Activated T-helper 17 cell treated with anti-CD3 and anti-CD28 coated beads, Interleukin-2, amount 50 U/mL, for 72 hours (primary cell): ENCODE data around the gene SPDEF. TPM values are rescaled to one million over a fixed set of nuclear protein-coding genes. Genes with fewer than 3 reads are reported as not detected.

Source experiments
- ATAC-seq: fragments of 150-1000 bp; cut with Tn5 transposase; replicated peaks from 2 replicates; pipeline ENCODE4 v1.10.0; 2021; ENCODE audit warnings: mild to moderate bottlenecking, moderate library complexity
- H3K27ac Mint-ChIP-seq: one replicate; pipeline ENCODE4 v1.8.0; 2022; ENCODE audit warnings: mixed read lengths
- H3K27me3 Mint-ChIP-seq: one replicate; pipeline ENCODE4 v1.8.0; 2022; ENCODE audit warnings: mixed read lengths
- H3K36me3 Mint-ChIP-seq: one replicate; pipeline ENCODE4 v1.8.0; 2022; ENCODE audit warnings: low read depth, mild to moderate bottlenecking, mixed read lengths
- H3K4me1 Mint-ChIP-seq: one replicate; pipeline ENCODE4 v1.8.0; 2022; ENCODE audit warnings: mixed read lengths
- H3K4me3 Mint-ChIP-seq: one replicate; pipeline ENCODE4 v1.8.0; 2022; ENCODE audit warnings: mild to moderate bottlenecking, mixed read lengths
- H3K9me3 Mint-ChIP-seq: one replicate; pipeline ENCODE4 v1.8.0; 2022; ENCODE audit warnings: mixed read lengths
- total RNA-seq, 2 donors: library from RNA; stranded (reverse); gene quantifications; one replicate each; pipeline ENCODE4 v1.2.3, GENCODE V29; 2022

The SPDEF gene
- total RNA-seq, 2 donors from 2014 or later = 0.26 TPM; not detected in 1

DNA sequence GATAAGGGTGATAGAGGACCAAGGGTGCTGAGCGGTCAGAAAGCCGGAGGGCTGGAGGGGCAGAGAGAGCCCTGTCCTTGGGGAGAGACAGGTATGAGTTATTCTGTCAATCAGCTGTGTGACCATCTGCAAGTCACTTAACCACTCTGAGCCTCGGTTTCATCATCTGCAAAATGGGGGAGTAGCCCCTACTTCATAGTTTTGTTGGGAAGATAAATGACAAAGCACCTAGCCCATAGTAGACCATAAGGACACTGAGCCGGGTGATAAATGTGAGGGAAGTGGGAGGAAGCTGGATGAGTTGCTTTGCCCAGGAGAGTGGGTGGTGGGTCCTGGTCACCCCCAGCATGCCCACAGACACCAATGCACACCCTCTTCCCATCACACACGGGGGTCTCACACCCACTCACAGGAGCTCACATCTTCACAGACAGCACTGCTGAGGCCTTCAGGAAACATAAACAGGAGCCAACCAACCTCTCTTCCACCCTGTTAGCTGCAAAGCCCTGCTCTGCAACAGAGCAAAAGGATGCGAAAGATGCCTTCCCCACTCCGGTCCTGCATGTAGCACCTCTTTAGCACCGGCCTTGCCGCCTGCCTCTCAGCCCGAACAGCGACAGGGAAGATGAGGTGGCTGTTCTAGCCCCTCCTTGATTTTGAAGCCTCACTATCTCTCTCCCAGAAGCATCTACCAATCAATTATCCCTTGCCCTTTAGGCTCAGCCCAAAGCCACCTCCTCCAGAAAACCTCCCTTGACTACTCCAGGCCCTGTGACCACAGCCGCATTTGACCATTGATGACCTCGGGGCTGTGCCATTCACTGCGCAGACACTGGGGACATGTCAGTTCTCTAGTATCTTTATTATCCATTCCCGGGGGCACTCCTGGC, 18.9 kb downstream of the SPDEF start:
- Mint-ChIP-seq H3K27ac (no peak overlapping the region), H3K4me1 (no peaks in the 10 kb centered on the region), H3K27me3 (no peaks in the 10 kb centered on the region), H3K36me3 (no peaks in the 10 kb centered on the region), H3K4me3 (no peak overlapping the region), H3K9me3 (no peaks in the 10 kb centered on the region)
- no peak for ATAC-seq

DNA sequence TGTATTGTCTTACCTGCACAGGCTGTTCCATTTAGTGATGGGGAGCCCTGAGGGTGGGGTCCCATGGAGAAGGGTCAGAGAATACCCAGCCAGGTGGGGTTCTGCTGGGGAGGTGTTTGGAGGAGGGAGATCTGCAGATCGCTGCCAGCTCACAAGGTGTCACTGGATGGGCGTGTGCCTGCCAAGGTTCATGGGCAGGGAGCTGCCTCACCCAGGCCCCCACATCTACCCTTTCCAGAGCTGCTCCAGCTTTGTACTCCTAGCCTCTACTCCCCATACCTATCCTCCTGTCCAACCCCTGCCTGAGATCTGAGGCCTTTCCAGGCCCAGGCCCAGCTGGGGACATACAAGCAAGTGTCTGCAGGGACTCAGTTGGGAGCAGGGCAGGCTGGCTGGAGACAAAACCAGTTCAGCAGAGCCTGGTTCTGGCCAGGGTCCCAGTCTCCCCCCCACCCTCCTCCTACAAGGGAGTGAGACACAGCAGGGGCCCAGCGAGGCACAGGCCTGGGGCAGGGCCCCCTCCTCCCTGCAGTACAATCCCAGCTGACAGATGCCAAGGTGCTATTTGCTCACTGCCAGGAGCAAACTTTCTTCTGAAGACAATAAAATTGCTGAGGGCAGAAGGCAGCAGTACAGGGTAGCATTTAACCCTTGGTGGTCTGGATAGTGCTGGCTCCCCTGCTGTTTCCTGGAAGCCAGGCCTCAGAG, 19.7 kb downstream of the SPDEF start:
- H3K27me3 Mint-ChIP-seq = no peaks in the 10 kb centered on the region
- no peak for ATAC-seq
- peak overlapping the region; percentile 45 for H3K27ac Mint-ChIP-seq
- H3K4me3 Mint-ChIP-seq = no peak overlapping the region
- no peaks in the 10 kb centered on the region for H3K9me3 Mint-ChIP-seq
- H3K4me1 Mint-ChIP-seq = no peaks in the 10 kb centered on the region
- no peaks in the 10 kb centered on the region for H3K36me3 Mint-ChIP-seq

DNA sequence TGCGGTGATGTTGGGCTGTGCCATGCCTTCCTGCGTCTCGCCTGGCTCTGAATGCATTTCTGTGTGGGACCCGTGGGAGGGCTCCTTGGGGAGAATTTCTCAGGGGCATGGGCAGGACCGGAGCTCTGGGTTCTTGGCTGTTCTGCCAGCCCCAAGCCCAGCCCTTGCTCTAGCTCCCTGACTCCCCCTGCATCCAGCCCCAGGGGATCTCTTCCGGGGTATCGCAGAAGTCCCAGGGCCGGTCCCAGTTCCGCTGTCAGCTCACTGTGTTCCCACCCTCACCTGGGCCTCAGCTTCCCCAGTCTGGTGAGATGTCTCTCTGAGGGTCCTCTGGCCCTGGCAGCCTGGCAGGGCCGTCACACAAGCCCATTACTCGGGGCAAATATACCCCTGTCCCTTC, 20.5 kb downstream of the SPDEF start:
- Mint-ChIP-seq H3K9me3 (no peaks in the 10 kb centered on the region), H3K27ac (peak overlapping the region; percentile 45), H3K4me3 (no peak overlapping the region), H3K36me3 (no peaks in the 10 kb centered on the region), H3K27me3 (no peaks in the 10 kb centered on the region), H3K4me1 (no peaks in the 10 kb centered on the region)
- no peak for ATAC-seq

DNA sequence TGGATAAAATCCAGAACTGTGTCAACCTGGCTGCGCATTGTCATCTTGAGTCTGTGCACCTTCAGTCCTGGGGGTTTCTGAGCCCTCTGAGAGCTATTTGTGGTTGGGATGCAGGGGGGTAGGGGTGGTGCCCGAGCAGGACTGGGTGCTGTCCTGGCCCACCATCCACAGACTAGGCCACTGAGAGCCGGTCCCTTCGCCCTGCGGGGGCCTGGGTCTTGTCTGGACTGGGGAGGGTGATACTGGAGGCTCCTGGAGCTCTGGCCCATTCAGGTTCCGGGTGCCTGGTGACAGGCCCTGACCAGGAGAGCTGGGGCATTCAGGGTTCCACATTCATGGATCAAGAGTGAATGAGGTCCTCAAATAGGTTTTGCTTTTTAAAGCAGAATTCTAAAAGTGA, 20.9 kb downstream of the SPDEF start:
- Mint-ChIP-seq H3K27ac (no peak overlapping the region), H3K4me1 (no peaks in the 10 kb centered on the region)

DNA sequence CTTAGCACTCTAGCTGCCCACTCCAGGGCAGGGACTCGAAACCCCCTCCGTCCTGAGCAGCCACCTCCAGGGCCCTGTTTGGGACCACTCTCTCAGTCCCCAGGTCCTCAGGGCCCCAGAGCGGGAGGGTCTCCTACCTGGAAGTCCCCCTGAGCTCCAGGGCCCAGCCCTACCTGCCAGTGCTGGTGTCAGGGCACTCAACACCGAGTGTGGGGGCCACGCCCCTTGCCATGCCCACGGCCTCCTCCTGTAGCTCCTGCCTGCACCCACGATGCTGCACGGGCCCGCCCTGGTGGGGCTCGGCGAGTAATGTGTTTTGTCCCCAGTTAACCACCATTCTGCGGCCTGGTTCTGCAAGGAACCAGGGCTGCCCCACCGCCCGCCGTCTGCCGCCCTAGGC, 21.5 kb downstream of the SPDEF start:
- ATAC-seq = no peak
- Mint-ChIP-seq H3K27ac (no peak overlapping the region), H3K27me3 (no peaks in the 10 kb centered on the region), H3K4me1 (no peaks in the 10 kb centered on the region), H3K4me3 (no peak overlapping the region), H3K9me3 (no peaks in the 10 kb centered on the region), H3K36me3 (no peaks in the 10 kb centered on the region)

More for the DNA sequence above, 20.9 kb downstream of the SPDEF start:
- no peak for ATAC-seq
- Mint-ChIP-seq H3K4me3 (no peak overlapping the region), H3K27me3 (no peaks in the 10 kb centered on the region), H3K36me3 (no peaks in the 10 kb centered on the region), H3K9me3 (no peaks in the 10 kb centered on the region)

DNA sequence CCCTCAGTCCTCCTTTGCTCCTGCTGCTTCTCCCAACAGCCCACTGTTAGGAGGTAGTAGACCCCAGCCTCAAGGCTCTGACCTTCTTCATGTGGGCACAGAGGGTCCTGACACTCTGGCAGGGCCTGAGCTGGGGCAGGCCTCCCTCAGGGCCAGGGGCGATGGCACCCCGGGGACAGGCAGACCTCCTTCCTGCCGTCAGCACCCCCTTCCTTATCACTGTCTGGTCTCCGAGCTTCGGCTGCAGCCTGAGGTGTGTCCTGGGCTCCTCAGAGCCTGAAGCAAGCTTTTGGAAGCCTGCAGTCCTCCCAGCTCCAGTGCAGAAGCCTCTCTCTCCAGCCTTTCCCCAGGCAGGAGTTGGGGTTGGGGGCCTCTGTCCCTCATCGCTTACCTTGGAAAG, 22.0 kb downstream of the SPDEF start:
- Mint-ChIP-seq H3K27me3 (no peaks in the 10 kb centered on the region), H3K36me3 (no peaks in the 10 kb centered on the region), H3K9me3 (no peaks in the 10 kb centered on the region), H3K4me1 (no peaks in the 10 kb centered on the region), H3K27ac (no peak overlapping the region), H3K4me3 (no peak overlapping the region)
- no peak for ATAC-seq

DNA sequence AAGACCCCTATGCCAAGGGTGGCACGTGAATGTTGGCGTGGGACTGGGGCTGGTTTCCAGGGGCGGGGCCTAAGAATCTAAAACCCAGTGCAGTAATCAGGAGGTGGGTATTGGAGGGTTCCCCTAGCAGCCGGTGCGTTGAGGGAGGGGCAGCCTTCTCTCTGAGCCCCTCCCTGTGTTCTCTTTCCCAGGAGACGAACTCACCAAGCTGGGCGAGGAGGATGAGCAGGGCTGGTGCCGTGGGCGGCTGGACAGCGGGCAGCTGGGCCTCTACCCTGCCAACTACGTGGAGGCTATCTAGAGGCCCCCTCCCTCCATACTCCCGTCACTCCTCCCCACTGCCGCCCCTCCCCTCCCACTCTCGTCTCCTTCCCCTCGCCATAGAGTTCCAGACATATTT, 23.9 kb downstream of the SPDEF start:
- no peaks in the 10 kb centered on the region for H3K9me3 Mint-ChIP-seq
- no peaks in the 10 kb centered on the region for H3K4me1 Mint-ChIP-seq
- H3K27me3 Mint-ChIP-seq = no peaks in the 10 kb centered on the region
- no peak overlapping the region for H3K4me3 Mint-ChIP-seq
- ATAC-seq = no peak
- H3K27ac Mint-ChIP-seq = no peak overlapping the region
- no peaks in the 10 kb centered on the region for H3K36me3 Mint-ChIP-seq

DNA sequence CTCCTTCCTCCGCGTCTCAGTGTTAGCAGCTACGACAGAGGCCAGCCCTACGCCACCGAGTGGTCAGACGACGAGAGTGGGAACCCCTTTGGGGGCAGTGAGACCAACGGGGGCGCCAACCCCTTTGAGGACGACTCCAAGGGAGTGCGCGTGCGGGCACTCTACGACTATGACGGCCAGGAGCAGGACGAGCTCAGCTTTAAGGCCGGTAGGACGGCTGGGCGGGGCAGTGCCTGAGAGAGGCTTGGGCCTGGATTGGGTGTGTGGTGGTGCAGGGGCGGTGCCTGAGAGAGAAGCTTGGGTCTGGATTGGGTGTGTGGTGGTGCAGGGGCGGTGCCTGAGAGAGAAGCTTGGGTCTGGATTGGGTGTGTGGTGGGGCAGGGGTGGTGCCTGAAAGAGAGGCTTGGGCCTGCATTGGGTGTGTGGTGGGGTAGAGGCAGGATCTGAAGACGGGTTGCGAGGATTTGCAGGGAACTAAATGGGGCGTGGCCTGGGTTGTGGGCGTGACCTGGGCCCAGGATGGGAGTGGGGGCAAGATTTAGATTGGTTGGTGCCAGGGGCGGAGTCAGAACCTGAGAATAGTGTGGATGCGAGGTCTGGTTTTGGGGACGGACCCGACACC, 24.4 kb downstream of the SPDEF start:
- H3K4me3 Mint-ChIP-seq = no peak overlapping the region
- H3K27ac Mint-ChIP-seq = no peak overlapping the region
- H3K9me3 Mint-ChIP-seq = no peaks in the 10 kb centered on the region
- no peaks in the 10 kb centered on the region for H3K27me3 Mint-ChIP-seq
- H3K36me3 Mint-ChIP-seq = no peaks in the 10 kb centered on the region
- ATAC-seq = no peak
- H3K4me1 Mint-ChIP-seq = no peaks in the 10 kb centered on the region

DNA sequence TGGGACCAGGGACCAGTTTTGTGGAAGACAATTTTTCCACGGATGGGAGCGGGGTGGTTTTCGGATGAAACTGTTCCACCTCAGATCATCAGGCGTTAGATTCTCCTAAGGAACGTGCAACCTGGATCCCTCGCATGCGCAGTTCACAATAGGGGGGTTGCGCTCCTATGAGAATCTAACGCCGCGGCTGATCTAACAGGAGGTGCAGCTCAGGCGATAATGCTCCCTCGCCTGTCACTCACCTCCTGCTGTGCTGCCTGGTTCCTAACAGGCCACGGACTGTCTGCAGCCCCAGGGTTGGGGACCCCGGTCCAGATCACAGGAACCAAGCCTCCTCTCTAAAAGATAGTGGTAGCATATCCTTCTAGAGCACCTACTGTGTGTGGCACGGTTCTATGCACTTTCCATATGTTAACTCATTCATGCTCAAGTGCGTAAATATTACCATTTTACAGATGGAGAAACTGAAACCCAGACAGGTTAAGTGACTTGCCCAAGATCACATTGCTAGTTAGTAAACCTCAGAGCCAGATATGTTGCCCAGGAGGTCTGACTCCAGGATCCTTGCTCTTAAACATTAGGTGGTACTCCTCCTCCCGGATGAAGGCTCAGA, 25.3 kb downstream of the SPDEF start:
- H3K4me1 Mint-ChIP-seq = no peaks in the 10 kb centered on the region
- H3K36me3 Mint-ChIP-seq = no peaks in the 10 kb centered on the region
- H3K27me3 Mint-ChIP-seq = no peaks in the 10 kb centered on the region
- no peak overlapping the region for H3K4me3 Mint-ChIP-seq
- H3K27ac Mint-ChIP-seq = no peak overlapping the region
- ATAC-seq = no peak
- no peaks in the 10 kb centered on the region for H3K9me3 Mint-ChIP-seq

DNA sequence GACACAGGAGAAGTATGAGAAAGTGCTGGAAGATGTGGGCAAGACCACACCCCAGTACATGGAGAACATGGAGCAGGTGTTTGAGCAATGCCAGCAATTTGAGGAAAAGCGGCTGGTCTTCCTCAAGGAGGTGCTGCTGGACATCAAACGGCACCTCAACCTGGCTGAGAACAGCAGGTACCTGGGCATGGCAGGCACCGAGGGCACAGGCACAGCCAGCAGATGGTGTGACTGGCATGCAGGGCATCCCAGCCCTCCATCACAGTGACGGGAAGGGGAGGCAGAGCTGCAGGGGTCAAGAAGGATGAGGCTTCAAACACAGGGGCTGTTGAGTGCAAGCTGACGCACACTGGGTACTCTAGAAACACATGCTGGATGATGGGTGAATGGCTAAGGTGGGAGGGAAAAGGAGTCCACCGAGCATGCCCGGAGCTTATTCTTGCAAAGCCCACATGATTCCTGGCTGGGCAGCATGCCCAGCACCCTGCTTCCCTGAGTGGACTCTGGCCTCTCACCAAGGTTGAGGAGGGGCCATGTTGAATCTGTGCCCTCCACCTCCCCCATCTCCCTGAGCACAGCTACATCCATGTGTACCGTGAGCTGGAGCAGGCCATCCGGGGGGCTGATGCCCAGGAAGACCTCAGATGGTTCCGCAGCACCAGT, 26.3 kb downstream of the SPDEF start:
- H3K9me3 Mint-ChIP-seq = no peaks in the 10 kb centered on the region
- H3K27me3 Mint-ChIP-seq = no peaks in the 10 kb centered on the region
- no peaks in the 10 kb centered on the region for H3K4me1 Mint-ChIP-seq
- no peak overlapping the region for H3K4me3 Mint-ChIP-seq
- no peaks in the 10 kb centered on the region for H3K36me3 Mint-ChIP-seq
- no peak for ATAC-seq
- no peak overlapping the region for H3K27ac Mint-ChIP-seq

DNA sequence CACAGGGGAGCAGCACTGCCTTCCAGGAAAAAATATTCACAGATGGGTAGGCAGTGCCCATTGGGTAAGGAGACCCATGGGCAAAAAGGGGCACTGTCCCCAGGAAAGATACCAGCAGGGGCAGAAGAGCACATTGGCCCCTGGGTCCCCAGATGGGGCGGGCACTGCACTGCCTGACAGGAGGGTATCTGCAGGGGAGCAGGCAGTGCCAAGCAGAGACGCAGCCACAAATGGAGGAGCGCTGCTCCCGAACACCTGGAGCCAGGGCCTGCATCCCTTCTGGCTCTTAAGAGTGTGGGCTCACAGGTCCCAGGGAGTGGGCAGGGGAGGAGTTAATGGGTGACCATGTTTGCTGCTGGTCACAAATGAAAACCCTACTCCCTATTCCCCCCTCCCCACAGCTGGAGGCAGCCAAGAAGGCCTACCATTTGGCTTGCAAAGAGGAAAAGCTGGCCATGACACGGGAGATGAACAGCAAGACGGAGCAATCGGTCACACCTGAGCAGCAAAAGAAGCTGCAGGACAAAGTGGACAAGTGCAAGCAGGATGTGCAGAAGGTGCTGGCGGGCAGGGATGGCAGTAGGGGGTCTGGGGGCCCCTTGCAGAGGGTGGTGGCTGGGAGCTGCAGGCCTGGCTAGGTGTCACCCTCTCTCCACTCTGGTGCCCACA, 27.0 kb downstream of the SPDEF start:
- no peaks in the 10 kb centered on the region for H3K27me3 Mint-ChIP-seq
- H3K9me3 Mint-ChIP-seq = no peaks in the 10 kb centered on the region
- ATAC-seq = no peak
- no peaks in the 10 kb centered on the region for H3K4me1 Mint-ChIP-seq
- H3K36me3 Mint-ChIP-seq = no peaks in the 10 kb centered on the region
- no peak overlapping the region for H3K4me3 Mint-ChIP-seq
- no peak overlapping the region for H3K27ac Mint-ChIP-seq

DNA sequence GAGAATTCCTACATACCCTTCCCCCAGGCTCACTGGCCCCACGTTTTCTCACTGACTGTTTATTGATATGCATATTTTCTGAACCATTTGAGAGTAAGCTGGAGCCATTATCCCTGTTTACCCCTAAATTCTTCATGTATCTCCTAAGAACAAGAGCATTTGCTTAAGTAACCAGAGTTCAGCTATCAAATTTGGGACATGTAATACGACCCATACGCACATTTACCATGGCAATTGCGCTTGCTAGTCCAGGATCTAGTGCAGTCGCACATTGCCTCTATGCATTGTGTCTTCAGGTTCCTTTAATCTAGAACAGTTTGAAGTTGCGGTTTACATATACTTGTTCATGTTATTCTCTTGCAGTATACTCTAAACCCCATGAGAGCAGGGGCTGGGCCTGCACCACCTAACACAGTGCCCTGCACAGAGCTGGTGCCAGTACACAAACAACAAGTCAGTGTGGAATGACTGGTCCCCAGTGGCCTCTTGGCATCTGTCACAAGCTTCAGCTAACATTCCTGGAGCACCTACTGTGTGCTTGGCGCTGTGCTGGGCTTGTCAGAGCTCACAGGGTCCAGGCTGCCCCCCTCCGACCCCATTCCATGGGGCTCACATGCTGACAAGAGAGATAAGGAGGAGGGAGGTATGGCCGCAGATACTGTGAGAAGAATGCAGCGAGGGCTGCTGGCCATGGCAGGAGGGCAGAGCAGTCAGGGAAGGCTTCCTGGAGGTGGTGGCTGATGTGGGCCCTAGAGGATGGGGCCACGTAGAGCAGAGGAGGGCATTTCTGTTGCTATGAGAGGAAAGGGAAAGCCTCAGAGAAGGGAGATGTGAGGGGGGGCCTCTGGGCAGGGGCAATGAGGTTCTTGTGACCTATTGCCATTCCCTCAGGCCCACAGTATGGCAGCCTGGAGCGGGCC, 28.1 kb downstream of the SPDEF start:
- no peaks in the 10 kb centered on the region for H3K27me3 Mint-ChIP-seq
- H3K4me3 Mint-ChIP-seq = peak overlapping the region; percentile 47

More for the DNA sequence above, 28.1 kb downstream of the SPDEF start:
- Mint-ChIP-seq H3K4me1 (no peaks in the 10 kb centered on the region), H3K36me3 (no peaks in the 10 kb centered on the region), H3K27ac (no peak overlapping the region), H3K9me3 (no peaks in the 10 kb centered on the region)
- ATAC-seq = no peak
